GM12801 (cell line): ENCODE data around the gene MPI.

Source experiments
- TF ChIP-seq, protein P1 (sequence below): IDR thresholded peaks from one replicate; pipeline ENCODE4 v1.5.1; 2011; ENCODE audit warnings: control low read depth; ENCODE audit not compliant: insufficient read length; ENCODE audit errors: extremely low read depth

The MPI gene

DNA sequence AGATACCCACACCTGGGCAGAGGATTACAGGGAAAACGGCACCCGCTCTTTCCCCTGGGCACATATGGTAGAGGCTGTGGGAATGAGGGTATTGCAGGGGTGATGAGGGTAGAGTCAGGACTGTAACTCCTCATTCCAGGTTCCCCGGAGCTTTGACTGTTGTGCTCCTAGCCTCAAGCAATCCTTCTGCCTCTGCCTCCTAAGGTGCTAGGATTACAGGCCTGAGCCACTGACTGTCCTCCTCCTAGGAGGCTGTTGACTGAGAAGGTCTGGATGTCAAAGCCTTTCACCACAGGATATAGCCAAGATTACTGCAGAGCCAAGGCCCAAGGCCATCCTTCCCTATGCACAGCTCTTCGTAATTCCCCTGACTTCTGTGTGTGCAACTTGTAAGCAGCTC, 1.1 kb upstream of the MPI start:
- TF ChIP-seq, protein P1, sequence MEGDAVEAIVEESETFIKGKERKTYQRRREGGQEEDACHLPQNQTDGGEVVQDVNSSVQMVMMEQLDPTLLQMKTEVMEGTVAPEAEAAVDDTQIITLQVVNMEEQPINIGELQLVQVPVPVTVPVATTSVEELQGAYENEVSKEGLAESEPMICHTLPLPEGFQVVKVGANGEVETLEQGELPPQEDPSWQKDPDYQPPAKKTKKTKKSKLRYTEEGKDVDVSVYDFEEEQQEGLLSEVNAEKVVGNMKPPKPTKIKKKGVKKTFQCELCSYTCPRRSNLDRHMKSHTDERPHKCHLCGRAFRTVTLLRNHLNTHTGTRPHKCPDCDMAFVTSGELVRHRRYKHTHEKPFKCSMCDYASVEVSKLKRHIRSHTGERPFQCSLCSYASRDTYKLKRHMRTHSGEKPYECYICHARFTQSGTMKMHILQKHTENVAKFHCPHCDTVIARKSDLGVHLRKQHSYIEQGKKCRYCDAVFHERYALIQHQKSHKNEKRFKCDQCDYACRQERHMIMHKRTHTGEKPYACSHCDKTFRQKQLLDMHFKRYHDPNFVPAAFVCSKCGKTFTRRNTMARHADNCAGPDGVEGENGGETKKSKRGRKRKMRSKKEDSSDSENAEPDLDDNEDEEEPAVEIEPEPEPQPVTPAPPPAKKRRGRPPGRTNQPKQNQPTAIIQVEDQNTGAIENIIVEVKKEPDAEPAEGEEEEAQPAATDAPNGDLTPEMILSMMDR: no peak

DNA sequence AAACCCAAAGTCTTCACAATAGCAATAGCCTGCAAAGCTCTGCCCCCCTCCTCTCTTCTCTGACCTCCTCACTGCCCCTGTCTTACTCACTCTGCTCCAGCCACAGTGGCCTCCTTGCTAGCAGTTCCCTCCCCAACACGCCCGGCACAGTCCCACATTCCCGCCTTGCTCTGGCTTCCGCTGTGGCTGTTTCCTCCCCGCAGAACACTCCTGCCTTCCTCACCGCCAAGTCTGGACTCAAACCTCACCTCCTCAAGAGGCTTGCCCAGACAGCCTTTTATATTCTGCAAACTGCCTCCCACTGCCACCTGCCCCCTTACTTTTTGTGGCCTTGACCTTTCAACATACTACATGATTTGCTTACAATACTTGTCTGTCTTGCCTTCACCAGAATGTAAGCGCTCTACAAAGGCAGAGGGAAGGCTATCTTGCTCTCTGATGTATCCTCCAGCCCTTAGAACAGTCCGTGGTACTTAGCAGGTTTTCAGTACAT, 406 bp upstream of the MPI start:
- TF ChIP-seq, protein P1: no peak

DNA sequence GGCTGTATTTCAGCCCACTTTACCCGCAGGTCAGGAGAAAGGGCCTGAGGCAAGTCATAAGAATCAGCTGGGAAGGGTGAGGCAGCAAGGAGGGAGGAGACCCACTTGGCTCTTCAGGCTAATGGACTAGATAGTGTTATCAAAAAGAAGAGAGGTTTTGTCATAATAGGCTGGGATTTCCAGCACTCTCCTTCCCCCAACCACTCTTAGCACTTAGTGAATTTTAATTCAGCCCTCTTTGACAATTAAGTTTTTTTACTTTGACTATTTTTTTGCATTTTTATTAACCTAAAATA, 771 bp downstream of the MPI start:
- TF ChIP-seq, protein P1: no peak

DNA sequence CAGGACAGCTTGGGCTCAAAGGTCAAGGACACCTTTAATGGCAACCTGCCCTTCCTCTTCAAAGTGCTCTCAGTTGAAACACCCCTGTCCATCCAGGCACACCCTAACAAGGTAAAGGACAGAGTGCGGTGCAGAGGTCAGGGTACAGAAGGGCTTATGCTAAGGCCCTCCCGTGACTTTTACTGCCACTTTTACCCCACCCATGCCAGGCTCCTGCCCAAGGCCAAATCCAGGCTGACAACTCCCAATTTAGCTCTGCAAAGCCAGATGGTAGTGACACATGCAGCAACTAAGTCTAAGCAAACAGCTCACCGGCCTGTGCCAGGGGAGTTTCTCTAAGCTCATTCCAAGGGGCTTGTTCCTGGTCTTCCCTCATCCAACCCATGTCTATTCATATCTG, 1.6 kb downstream of the MPI start:
- TF ChIP-seq, protein P1: no peak

DNA sequence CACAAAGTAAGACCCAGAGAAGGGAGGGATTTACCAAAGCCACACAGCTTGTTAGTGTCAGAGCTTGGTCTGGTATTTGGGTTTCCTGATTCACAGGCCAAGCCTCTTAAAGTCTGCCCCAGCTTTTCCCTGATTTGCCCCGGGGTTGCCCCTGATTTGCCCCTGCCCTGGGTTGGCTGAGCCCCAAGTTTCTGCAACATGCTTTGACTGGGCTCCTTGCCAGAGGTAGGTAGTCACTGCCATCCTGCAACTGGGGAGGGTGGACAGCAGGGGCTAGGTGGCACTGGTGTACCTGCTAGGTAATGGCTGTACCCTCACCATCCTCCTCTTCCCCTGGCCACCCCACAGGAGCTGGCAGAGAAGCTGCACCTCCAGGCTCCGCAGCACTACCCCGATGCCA, 2.5 kb downstream of the MPI start:
- TF ChIP-seq, protein P1: no peak

DNA sequence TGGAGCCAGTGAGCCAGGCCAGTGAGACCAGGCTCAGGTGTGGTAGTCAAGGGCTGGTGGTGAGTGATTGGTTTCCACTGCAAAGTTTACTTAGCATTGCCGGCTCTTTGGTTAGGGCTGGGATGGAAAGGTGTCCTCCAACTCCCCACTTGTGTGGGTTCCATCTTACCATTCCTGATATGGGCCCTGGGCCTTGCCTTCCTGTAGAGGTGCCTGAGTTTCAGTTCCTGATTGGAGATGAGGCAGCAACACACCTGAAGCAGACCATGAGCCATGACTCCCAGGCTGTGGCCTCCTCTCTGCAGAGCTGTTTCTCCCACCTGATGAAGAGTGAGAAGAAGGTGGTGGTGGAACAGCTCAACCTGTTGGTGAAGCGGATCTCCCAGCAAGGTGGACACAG, 3.1 kb downstream of the MPI start:
- TF ChIP-seq, protein P1: no peak

DNA sequence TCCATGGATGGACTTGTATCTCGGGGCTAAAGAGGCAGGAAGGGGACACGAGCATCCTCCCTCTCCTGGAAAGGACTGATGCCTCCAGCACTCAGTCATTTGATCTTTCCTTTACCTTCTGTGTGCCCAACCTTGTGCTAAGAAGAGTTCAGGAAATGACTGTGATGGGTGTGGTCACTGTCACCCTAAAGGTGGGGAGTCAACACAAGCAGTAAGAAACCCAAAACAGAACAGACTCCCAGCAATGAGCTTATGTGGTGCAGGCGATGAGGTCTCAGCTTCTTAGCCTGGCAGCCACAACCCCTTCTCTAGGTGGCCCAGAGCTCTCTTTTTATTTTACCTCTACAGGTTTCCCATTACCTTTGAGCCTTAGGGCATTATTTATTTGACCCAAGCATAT, 3.8 kb downstream of the MPI start:
- TF ChIP-seq, protein P1: no peak

DNA sequence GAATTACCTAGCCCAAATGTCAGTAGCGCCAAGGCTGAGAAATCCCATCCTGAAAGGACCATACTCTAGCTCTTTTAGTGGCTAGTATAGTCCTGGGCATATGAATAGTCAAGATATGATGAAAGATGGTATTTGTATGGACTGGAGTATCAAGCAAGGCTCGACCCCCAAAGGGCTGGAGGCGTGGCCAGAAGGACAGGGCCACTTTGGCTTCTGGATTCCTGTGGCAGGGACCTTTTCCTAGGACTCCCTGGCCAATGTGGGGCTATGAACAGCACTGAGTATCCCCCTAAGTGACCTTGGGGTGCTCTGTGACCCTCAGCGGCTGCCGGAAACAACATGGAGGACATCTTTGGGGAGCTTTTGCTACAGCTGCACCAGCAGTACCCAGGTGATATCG, 6.0 kb downstream of the MPI start:
- TF ChIP-seq, protein P1: no peak
